ENCODE results near the gene FAM171A2.

DNA sequence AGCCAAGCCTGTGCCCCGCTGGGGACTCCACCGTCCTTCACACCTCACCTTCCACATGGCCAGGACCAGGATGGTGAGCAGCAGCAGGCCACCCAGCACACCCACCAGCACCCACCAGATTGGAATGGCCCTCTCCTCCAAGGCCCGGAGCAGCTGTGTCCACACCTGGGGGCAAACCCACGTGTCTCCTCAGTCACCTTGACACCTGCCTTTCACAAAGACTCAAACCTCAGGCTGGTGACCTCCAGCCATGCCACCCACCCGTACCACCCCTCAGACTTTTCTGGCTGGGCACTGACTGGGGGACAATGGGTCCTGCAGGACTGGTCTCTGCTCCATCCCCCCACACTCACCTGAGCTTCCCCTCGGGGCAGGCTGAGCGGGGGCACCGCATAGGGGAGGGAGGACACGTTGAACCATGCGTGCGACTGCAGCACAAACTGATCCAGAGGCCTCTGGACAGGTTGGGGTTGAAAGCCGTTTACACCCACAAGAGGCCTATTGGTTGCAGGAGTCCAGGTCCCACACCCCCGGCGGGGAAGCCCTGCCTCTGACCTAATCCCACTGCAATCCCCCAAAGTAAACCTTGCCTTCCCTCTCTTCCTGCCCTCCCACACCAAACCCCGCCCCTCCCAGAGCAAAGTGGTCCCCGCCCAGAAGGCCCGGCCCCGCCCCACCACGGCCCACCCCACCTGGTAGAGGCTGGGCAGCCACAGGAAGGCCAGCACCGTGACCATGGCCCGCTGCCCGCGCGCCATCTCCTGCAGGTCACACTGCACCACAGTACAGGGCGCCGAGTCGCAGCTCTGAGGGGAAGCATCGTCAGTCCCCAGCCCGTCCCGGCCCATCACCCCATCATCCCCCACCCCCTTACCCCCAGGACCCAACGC, 10.9 kb upstream of the FAM171A2 start:
- TF ChIP-seq TEAD4 (IDR thresholded peaks at IDR 0.05; ENCODE audit: low read depth, low read length), result no peak
- no peak for TF ChIP-seq FOSL1 (IDR thresholded peaks at IDR 0.05; ENCODE audit: insufficient read depth, low read depth, low read length)
- TF ChIP-seq POLR2A (IDR thresholded peaks at IDR 0.05; ENCODE audit: control extremely low read depth in 1 of 2, low read depth in 2 of 2, low read length in 2 of 2), result no peak
- TF ChIP-seq GABPA (IDR thresholded peaks at IDR 0.05; ENCODE audit: borderline replicate concordance, insufficient read depth, low read length), result no peak
- no peak for TF ChIP-seq EZH2 (IDR thresholded peaks at IDR 0.05; ENCODE audit: low read depth, low read length, severe bottlenecking)
- TF ChIP-seq CTCF (IDR thresholded peaks at IDR 0.05; ENCODE audit: control extremely low read depth in 1 of 3, insufficient read depth in 1 of 3, low read depth in 1 of 3, low read length in 3 of 3), result no peak
- no peak for TF ChIP-seq SP1 (IDR thresholded peaks at IDR 0.05; ENCODE audit: low read depth, low read length)
- TF ChIP-seq SIX5 (IDR thresholded peaks at IDR 0.05; ENCODE audit: low read depth, low read length), result no peak
- no peak for TF ChIP-seq KDM5A (IDR thresholded peaks at IDR 0.05; ENCODE audit: low read length)
- TF ChIP-seq TAF1 (IDR thresholded peaks at IDR 0.05; ENCODE audit: low read depth, low read length), result no peak

Measured in H1 (cell line).